ENCODE measurements around the gene SIL1. TPM values are rescaled to one million over a fixed set of nuclear protein-coding genes. Genes with fewer than 3 reads are reported as not detected.
"Not testable (repeated sequence)": the region's sequence is repeated elsewhere in the genome, so short reads cannot be mapped to it uniquely, and the experiment has no call there.

The SIL1 gene
- polyA plus RNA-seq, 5 donors, result 30.4 to 45.3 (median 34.4) TPM

DNA sequence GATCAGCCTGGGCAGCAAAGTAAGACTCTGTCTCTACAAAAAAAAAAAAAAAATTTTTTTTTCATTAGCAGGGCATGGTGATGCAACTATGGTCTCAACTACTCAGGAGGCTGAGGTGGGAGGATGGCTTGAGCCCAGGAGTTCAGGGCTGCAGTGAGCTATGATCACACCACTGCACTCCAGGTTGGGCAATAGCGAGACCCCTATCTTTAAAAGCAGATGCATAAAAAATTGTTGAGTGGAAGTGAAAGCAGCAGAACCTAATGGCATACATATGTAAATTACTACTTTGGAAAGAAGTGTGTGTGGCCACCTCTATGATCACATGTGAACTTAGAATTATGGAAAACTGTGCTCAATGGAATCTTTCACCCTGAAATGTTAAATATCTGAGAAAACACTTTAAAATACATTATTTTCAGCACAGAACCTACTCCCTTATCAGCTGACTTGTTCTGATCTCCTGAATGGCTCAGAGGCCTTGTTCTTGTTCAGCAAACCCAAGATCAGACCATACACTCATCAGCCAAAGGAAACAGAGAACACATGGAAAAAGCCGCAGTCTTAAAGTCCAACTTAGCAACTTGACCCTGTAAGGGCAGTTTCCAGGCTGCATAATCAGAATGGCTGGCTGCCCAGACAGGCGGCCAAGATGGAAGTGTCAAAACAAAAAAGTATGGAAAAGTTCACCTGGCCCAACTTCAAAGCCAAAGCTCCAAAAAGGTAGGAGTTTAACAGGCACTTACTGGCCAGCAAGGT is 56.5 kb downstream of the SIL1 start:
- DNase-seq, result no peak

DNA sequence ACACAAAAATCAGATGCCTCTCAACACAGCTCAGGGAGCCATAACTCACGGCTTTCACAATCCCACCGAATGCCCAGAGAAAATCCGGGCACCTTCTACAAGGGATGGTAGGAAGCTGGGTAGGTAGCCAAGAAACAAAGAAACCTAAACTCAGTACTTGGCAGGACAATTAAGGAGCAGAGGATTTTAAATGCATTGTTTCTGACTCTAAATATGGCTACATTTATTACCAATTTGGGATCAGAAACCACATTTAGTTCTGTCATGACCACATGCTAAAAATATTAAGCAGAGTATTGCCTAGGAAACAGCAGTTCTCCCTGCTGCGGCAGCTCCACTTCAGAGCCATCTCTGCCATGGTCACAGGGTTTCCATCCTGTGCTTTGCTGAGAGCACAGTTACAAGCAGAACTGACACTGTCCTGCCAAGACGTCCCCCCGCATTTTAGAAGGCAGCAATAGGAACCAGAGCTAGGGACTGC is 57.5 kb downstream of the SIL1 start:
- DNase-seq, result no peak

DNA sequence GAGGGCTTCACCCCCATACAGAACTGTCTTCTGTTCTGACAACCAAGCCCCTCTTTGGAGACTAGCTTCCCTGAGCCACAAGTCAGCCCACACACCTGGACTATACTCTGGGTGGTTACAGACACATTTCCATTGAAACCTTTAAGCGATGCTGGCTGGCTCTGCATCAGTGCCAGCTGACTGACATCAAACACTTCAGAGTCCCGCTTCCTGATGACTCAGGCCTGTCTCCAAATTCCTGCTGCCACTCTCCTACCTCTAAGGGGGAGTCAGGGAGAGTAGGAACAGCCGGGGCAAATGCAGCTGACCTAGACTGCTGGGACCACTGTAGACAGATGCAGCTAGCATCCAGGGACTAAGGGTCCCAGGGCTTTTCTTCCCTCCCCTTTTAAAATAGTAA is 59.4 kb downstream of the SIL1 start:
- no peak for DNase-seq

DNA sequence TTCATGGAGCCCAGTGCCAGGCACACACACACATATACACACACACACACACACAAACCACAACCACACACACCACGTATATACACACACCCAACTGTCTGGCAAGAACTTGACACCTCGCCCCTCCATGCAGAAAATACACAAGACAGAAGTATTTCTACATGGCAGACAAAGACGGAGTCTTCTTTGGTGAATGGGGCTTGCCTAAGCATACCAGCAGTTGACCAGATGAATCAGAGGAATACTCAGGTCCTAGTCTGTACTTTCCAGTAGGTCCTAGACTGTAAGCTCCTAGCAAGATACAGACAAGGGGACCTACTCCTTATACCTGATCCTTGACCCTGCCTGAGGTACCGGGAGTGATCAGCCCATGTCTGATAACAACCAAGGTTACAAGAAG is 60.1 kb downstream of the SIL1 start:
- DNase-seq, result no peak

DNA sequence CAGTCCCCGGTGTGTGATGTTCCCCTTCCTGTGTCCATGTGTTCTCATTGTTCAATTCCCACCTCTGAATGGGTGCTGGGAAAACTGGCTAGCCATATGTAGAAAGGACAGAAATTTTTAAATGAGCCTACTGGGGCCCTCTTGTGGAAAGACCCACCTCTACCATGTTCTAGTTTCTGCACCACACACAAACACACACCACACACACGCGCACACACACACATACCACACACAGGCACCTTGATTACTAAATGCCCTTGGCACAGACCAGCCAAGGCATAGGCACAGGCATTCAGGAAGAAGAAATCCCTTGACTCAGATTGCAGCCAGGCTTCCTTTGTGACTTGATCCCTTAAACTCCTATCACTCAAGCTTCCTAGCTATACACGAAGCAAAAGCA is 60.5 kb downstream of the SIL1 start:
- no peak for DNase-seq

DNA sequence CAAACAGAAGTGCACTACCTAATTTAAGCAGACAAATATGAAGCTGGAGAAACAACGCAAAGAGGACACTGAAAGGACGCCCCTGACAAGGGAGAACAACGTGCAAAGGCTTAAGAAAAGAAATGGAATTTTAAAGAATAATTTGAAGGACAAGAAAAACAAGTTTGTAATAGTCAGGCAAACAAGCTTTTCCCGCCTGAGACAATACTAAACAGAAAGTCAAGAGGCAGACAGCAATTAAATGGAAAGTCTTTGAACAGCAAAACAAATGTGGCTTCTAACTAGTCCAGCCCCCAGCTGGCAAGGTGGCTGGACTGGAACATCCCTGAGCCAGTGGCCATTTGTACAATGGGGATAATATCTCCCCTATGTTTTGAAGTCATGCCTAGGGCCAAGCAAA is 63.3 kb downstream of the SIL1 start:
- DNase-seq, result no peak

DNA sequence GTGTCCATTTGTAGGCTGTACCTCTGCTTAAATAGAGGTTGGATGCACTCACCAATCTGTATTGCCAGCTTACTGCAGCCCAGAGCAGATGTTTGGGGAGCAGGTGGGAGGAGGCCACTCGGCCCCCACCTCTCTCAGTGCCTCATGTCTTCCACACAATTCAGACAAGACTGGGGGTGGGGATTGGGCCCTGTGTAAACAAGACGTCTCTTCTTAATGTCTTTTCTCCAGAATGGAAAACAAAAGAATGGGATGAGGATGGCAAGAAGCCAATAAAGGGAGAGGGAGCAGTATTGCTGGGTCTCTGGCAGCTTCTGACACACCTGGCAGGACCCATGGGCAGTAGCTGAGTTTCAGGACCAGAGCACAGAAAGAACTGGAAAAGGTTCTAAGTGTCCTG is 64.9 kb downstream of the SIL1 start:
- no peak for DNase-seq

DNA sequence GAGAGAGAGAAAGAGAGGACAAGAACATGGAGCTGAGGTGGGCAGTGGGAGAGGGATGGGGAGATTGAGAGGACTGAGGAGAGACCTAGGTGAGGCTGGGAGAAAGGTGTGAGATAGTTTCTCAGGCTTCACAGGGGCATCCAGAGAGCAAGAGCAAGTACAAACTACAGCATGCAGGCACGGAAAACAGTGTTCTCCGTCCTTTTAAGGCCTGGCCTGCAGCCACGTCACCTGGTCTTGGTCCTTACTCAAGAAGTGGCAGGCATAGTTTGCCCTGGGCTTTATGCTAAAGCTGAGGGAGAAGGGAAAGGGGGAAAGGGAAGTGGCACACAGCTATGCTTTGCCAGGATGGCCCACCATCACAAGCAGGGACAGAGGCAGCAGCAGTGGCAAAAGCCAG is 65.7 kb downstream of the SIL1 start:
- DNase-seq, result no peak

DNA sequence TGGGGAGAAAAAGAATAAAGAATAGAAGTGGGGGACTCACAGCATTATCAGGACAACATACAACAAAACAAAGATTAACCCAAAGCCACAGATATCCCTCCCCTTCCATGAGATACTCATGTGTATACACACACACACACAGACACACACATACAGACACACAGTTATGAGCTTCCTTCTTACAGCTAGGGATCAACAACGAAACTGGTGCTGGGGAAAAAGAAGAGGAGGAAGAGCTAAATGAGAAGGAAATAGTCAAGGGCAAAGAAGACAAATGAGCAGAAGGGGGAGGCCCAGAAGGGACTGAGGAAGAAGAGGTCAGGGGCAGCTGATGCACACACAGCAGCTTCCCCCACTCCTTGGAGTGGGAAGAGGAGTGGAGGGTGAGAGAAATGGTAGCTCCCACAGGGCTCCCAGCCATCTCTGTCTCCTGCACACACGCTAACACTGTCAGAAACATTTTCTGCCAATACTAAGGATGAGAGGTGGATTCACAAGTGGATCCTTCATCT is 66.2 kb downstream of the SIL1 start:
- DNase-seq, result no peak

DNA sequence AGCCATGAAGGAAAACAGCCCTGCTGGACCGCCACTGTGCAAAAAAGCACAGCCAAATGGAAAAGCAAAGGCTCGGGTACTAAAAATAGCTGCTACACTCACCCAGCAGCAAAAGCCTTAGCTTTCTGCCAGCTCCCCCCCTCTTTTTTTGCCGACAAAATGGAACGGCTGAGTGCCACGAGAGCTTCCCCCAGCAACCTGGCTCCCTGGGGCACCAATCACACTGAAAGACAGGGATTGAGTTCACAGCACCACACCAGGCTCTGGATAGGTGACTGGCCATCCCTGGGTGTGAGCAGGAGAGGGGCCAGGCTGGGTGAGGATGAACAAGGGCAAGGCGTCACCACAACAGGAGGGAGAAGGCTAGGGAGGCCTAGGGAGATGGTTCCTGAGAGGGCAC is 66.7 kb downstream of the SIL1 start:
- peak in 1 of 2 donors; percentile 63 for DNase-seq

DNA sequence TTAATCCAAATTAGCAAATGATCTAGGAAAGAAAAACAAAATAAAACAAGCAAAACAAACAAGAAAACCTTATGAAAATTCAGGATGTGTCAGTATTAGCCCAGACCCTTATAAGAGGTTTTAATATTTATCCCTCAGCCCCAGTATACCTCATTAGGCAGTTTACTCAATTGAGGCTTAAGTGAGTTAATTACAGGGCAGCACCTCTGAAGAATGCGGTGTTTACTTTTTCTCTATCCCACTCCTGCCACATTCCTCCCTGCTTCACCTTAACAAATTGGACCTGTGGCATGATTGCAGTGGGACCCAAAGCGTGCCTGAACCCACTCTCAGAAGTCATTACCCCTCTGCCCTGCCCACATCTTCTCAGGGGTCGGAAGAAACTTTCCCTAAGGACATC is 67.1 kb downstream of the SIL1 start:
- no peak for DNase-seq

DNA sequence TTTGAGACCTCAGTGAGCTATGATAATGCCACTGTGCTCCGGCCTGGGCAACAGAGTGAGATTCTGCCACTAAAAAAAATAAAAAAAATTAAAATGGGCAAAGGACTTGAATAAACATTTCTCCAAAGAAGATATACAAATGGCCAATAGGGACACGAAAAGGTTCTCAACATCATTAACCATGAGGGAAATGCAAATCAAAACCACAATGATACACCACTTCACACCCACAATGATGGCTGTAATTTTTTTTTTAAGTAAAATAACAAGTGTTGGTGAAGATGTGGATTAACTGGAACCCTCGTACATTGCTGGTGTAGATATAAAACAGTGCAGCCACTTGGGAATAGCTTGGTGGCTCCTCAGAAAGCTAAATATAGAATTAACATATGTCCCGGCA is 68.0 kb downstream of the SIL1 start:
- no peak for DNase-seq

DNA sequence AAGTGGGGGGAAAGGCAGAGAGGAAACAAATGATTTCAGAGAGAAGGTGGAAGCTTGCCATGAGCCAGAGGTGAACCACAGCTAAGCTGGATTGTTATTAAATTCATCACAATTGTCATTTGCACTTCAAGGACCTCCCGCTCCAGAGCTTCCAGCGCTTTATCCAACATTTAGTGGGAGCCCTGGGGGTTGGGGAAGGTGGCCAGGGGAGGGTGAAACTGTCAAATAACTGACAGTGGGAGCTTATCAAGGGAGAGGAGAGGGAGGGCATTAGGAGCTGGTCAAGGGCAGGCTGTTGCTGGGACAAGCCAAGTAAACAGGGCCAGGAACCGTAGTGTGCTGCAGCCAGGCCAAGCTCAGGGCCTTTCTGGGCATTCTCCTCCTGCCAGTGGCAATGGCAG is 71.5 kb downstream of the SIL1 start:
- DNase-seq, result no peak

DNA sequence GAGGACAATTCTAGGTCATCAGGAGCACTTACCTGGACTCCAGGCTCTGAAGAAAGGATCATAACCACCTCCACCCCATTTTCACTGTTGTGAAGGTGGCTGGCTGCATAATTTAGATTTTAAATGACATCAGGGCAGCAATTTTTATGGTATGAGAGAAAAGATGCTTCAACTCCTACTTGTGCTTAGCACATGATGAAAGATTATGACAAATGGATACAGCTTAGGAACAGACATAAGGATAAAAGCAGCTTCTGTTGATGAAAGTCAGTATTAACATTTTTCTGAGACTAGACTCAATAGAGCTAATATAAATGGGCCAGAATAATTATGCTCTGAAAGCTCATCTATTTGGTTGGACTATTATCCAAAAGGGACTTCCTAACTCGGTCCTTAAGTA is 72.2 kb downstream of the SIL1 start:
- DNase-seq, result no peak

DNA sequence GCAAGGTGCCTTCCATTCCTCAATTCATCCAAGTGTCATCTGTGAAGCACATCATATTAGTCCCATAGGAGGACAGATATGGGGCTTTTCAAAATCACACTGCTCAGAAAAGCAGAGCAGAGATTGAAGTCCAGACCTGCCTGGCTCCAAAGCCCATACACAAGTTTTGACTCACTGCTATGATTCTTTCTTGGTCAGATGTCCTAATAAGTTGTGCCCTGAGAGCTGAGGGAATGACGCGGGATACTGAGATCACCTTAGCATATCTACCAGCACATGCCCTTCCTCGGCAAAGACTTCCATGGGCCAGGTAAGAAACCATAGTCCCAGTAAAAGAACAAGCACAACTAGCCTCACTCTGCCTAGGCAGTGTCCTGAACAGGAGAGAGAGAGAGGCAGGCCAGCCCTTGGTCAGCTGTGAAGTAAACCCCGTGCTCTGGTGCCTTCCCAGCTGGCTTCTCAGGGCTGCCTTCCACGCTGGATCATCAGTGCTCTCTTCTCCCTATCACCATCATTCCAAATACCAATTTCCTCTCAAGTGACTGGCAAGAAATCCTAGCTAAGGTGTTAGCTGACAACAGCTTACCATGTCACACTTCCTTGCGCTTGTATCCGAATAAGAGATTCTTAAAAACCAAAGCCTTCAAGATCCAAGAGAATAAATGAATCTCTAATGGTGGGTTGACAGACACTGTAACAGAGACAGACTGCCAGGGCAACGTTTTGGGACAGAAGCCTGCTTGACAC is 73.2 kb downstream of the SIL1 start:
- DNase-seq, result no peak

DNA sequence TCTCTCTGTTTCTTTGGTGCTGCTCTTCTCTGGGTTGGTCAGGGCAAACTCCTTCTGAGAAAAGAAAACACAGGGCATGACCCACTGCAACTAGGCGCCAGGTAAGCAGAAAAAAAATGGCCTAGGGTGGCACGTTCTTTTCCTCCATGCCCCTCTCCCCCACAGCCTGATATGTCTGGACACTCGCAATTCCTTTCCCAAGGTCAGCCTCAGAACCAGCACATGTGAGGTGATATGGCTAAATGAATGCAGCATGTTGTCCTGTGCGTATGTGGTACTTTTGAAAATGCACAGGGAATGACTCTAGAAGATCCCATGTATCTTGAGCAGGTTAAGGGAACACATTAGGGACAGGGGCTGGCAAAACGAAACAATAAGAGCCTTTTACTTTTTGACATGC is 77.0 kb downstream of the SIL1 start:
- no peak for DNase-seq

DNA sequence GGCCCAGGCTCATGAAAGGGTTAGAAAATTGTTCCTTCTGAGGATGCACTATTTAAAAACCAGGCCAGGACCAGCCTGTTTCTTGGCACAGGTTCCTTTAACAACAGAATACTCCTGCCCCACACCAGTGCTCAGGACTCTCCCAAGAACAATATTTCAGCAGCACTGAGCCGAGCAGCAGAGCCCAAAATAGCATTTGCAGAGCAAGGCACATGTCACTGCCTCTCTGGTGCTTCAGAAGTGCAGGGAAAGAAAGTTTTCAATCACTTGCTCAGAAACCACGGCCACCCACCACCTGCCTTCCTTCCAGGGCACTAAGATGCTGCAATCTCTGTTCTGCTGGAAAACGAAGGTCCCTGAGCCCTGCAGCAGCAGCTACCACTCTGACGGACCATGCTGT is 77.6 kb downstream of the SIL1 start:
- DNase-seq, result no peak

DNA sequence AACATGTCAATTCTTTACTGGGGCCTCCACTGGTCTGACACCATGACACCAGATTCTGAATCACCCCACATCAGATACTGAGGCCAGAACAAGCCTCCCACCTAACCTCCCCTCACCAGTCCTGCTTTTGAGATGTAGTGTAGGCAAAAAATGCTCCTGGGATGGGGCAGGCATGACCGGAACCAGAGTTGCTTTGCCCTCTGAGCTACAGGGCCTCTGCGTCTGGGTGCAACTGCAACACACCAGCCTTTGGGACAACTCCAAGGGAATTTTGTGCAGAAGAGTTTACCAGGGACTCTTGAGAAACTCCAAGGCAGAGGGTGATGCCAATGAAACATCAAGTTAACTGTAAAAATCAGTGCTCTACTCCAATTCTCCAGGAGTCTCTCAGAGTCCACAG is 79.4 kb downstream of the SIL1 start:
- no peak for DNase-seq

DNA sequence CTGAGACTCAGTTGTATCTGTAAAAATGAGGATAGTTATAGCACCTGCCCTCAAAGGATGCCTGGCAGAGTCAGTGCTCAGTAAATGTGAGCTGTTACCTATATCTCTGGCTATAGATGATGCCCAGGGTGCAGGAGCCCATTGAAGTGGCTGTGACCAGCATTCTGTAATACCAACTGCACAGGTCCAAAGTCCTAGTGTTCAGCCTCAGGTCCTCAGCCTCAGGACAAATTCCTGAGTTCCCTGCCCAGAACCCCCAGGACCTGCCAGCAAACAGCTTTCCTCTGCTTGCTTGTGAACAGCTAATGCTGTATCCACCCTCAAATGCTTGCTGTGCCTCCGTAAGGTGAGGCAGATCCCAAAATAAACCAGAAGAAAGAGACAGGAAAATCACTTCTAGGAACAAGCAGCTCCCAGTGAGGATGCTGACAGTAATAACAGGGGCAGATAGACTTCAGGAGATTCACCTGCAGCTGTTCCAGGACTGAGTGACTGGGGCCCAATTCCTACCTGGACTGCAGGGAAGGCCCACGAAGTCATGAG is 80.8 kb downstream of the SIL1 start:
- no peak for DNase-seq

DNA sequence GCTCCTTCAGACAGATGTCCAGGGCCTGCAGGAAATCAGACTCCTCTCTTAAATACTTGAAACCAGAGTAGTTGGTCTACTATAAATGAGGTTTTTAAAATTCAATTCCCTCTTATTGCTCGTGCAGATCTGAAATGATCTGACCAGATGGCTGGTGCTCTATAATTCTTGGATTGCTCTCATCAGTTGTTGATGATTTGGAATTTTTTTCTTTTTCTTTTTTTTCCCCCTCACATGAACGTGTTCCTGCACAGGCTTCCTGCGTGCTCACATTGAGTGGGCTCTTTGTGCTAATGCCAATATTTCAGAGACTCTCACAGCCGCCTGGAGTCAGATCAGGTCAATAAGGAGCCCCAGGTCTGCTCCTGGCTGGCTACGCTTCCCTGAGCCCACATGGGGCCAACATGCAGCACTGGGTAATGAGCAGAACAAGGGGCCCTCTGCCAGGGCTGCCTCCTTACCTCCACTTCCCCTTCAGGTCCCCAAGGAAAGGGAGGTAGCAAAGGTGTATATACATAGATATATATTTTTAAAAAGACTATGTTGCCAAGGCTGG is 82.0 kb downstream of the SIL1 start:
- DNase-seq, result no peak

DNA sequence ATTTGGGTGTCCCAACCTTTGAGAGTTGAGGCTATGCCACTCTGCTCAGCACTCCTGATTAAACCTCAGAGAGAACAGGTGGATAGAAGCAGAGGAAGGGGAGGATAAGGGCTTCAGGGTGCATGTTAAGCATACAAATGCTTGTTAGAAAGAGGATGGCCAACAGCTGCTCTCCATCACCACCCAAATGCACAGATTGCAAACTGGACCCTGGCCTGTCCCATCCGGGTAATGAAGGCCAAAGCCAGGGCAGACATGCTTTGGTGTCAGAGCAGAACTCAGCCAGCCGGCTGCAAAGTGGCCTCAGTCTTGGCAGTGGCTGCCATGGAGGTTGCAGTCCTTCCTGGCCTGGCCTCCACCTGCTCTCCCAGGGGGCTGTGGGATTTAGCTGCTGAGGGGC is 84.3 kb downstream of the SIL1 start:
- DNase-seq, result no peak

DNA sequence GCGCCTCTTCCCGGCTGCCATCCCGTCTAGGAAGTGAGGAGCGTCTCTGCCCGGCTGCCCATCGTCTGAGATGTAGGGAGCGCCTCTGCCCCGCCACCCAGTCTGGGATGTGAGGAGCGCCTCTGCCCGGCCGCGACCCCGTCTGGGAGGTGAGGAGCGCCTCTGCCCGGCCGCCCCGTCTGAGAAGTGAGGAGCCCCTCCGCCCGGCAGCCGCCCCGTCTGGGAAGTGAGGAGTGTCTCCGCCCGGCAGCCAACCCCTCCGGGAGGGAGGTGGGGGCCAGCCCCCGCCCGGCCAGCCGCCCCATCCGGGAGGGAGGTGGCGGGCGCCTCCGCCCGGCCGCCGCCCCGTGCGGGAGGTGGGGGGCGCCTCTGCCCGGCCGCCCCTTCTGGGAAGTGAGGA is 85.8 kb downstream of the SIL1 start:
- DNase-seq, result not testable (repeated sequence)
